Diencephalon (tissue), 1 donor: ENCODE measurements around the gene DTNA. TPM values are rescaled to one million over a fixed set of nuclear protein-coding genes. Genes with fewer than 3 reads are reported as not detected.

Experiments used
- total RNA-seq: library from RNA; depleted of rRNA; stranded (reverse); fragments of >200 nt; gene quantifications from one replicate; pipeline ENCODE4 v1.2.3, GENCODE V29; 2014

DTNA gene
- 101 TPM for total RNA-seq

DNA sequence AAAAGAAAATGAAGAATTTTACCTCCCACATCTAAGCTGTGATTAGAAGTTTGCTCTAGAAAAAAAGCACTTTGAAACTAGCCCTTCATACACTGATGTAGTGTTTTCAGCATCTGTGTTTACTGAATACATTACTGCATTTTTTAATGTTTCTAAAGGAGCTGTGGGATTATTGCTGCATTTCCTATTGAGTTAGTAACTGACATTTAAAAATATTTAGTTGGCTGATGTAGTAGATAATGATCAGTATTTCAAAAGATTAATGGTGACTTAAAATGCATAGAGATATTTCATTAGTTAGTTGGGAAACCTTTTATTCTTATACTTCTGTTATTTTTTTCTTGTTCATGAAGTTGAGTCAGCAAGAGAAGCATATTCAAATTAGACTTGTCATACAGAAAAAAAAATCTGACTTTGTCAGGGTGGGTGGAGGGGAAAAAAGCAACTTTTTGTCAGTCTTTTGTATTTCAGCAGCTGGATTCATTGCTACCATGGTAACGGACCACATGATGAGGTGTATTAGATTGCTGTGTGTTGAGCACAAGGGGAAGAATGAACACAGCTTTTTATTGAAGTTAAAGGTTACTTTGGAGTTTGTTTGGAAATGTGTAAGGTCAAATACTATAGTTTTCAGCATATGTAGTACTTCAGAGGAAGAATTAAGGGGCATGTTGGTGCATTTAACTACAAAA, at the start of gene DTNA:
TSS of gene DTNA (plus strand) at position 549 of the 692 bp plus-strand sequence. CDS start 45,679 bp downstream, outside the sequence.

